ENCODE results near the gene ABHD14A. TPM values are rescaled to one million over a fixed set of nuclear protein-coding genes. Genes with fewer than 3 reads are reported as not detected.

The ABHD14A gene
- total RNA-seq, 1 experiment from 2014 or later = 9.9 TPM

- CTCF ChIA-PET = no interaction called here
- intact Hi-C loops (cut with micrococcal nuclease; ENCODE audit: unreplicated experiment) = no loop called here
- BruUV-seq (replicated peaks) = no TSS peak
Measured at GRCh38 chr3:52017586-52017985, 42.7 kb downstream of the ABHD14A start.

DNA sequence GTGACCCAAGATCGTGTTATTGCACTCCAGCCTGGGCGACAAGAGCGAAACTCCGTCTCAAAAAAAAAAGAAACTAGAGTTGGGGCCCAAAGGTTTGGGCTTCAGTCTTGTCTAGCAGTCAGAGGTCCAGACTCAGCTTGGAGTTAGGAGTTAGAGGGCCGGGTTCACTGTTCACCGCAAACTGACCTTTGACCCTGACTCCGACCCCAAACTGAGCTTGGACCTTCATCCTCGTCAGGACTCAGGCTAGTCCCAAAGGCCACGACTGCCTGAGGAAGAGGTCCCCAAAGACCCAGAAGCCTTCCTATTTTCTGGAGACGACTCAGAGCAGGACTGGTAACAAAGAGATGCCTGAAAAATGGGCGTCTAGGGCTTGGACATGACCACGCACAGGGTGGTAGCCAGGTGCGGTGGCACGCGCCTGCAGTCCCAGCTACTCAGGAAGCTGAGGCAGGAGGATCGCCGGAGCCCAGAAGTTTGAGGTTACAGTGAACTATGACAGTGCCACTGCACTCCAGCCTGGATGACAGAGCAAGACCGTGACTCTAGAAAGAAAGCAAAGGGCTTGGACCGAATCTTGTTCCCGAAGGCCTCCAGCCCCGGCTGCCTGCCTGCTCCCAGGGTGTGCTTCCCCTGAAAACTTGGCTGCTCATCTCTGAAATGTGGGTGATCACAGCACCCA, 43.6 kb downstream of the ABHD14A start:
- H3K79me2 ChIP-seq (ENCODE audit: low read depth) = no peaks in the 10 kb centered on the region
- H3K4me2 ChIP-seq = no peak overlapping the region
- CTCF ChIA-PET = no interaction called here
- TF ChIP-seq, protein P1, sequence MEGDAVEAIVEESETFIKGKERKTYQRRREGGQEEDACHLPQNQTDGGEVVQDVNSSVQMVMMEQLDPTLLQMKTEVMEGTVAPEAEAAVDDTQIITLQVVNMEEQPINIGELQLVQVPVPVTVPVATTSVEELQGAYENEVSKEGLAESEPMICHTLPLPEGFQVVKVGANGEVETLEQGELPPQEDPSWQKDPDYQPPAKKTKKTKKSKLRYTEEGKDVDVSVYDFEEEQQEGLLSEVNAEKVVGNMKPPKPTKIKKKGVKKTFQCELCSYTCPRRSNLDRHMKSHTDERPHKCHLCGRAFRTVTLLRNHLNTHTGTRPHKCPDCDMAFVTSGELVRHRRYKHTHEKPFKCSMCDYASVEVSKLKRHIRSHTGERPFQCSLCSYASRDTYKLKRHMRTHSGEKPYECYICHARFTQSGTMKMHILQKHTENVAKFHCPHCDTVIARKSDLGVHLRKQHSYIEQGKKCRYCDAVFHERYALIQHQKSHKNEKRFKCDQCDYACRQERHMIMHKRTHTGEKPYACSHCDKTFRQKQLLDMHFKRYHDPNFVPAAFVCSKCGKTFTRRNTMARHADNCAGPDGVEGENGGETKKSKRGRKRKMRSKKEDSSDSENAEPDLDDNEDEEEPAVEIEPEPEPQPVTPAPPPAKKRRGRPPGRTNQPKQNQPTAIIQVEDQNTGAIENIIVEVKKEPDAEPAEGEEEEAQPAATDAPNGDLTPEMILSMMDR (conservative IDR thresholded peaks at IDR 0.05) = no peak
- no peak for TF ChIP-seq EZH2 (IDR thresholded peaks at IDR 0.05; ENCODE audit: low read depth)
- no peaks in the 10 kb centered on the region for H3K9me3 ChIP-seq (ENCODE audit: insufficient read depth, low read depth)
- POLR2A ChIA-PET (ENCODE audit: unreplicated experiment) = no interaction called here
- H3K27ac ChIP-seq = no peak overlapping the region
- H3K4me1 ChIP-seq (replicated peaks; ENCODE audit: insufficient read depth) = no peaks in the 10 kb centered on the region
- intact Hi-C loops (cut with micrococcal nuclease; ENCODE audit: unreplicated experiment) = no loop called here
- no peaks in the 10 kb centered on the region for H3K27me3 ChIP-seq (ENCODE audit: insufficient read depth, low read depth)
- H2AFZ ChIP-seq = no peak overlapping the region
- no peaks in the 10 kb centered on the region for H3K36me3 ChIP-seq (ENCODE audit: low read depth)
- DNase-seq = no peak
- H3F3A ChIP-seq (ENCODE audit: insufficient read depth, low read depth) = no peaks in the 10 kb centered on the region
- no TSS peak for BruUV-seq (replicated peaks)
- no peaks in the 10 kb centered on the region for H4K20me1 ChIP-seq (ENCODE audit: insufficient read depth)
- H3K9me2 ChIP-seq (ENCODE audit: insufficient read depth) = no peaks in the 10 kb centered on the region
- H3K4me3 ChIP-seq = no peak overlapping the region

More at GRCh38 chr3:52017586-52017985, 42.7 kb downstream of the ABHD14A start:
- no peaks in the 10 kb centered on the region for H3K4me1 ChIP-seq (replicated peaks; ENCODE audit: insufficient read depth)
- H3K36me3 ChIP-seq (ENCODE audit: low read depth) = no peaks in the 10 kb centered on the region
- no peak overlapping the region for H3K27ac ChIP-seq
- H3K4me2 ChIP-seq = no peak overlapping the region
- H4K20me1 ChIP-seq (ENCODE audit: insufficient read depth) = no peaks in the 10 kb centered on the region
- H3F3A ChIP-seq (ENCODE audit: insufficient read depth, low read depth) = no peaks in the 10 kb centered on the region
- TF ChIP-seq, protein P1 (conservative IDR thresholded peaks at IDR 0.05) = no peak
- no peak for TF ChIP-seq EZH2 (IDR thresholded peaks at IDR 0.05; ENCODE audit: low read depth)
- POLR2A ChIA-PET (ENCODE audit: unreplicated experiment) = no interaction called here
- H3K4me3 ChIP-seq = no peak overlapping the region
- H3K27me3 ChIP-seq (ENCODE audit: insufficient read depth, low read depth) = no peaks in the 10 kb centered on the region
- no peaks in the 10 kb centered on the region for H3K9me3 ChIP-seq (ENCODE audit: insufficient read depth, low read depth)
- no peaks in the 10 kb centered on the region for H3K9me2 ChIP-seq (ENCODE audit: insufficient read depth)
- H2AFZ ChIP-seq = no peak overlapping the region
- no peak for DNase-seq
- no peaks in the 10 kb centered on the region for H3K79me2 ChIP-seq (ENCODE audit: low read depth)

DNA sequence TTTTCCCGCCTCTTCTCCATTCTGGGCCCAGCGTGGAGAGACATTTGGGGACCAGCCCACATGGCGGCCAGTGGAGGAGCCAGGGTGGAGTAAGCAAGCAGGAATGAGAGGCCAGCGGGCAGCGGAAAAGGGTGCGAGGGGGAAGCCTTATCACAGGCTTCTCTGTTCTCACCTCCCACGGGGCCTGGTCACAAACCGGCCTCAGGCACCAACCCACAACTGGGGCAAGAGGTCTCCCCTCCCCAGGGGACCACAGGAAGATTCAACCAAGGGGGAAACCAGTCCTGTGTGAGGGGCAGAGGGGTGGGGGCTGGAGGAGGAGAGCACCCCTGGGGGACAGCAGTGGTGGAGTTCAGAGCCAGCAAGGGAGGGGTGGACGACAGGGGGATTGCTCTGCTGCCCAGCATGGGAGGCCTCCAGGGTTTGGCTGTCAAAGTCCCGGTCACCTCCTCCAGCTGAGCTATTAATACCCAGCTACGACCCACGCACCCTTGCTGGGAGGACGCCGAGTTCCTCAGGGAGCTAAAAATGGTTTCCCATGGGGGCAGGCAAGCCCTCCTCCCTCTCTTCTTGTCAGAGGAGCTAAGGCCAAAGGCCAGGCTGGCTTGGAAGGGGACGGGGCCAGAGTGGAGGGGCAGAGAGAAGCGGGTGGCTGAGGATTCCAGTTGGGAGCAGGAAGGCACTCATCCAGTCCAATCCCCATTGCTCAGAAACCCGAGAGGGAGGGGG, 44.7 kb downstream of the ABHD14A start:
- Histone ChIP-seq H3K9me3 (ENCODE audit: insufficient read depth, low read depth) (no peaks in the 10 kb centered on the region), H3F3A (ENCODE audit: insufficient read depth, low read depth) (no peaks in the 10 kb centered on the region), H3K9me2 (ENCODE audit: insufficient read depth) (no peaks in the 10 kb centered on the region), H3K36me3 (ENCODE audit: low read depth) (no peaks in the 10 kb centered on the region), H3K4me1 (replicated peaks; ENCODE audit: insufficient read depth) (no peaks in the 10 kb centered on the region), H3K4me2 (no peak overlapping the region), H2AFZ (no peak overlapping the region), H3K27me3 (ENCODE audit: insufficient read depth, low read depth) (no peaks in the 10 kb centered on the region), H4K20me1 (ENCODE audit: insufficient read depth) (no peaks in the 10 kb centered on the region), H3K79me2 (ENCODE audit: low read depth) (no peaks in the 10 kb centered on the region), H3K27ac (no peak overlapping the region), H3K4me3 (no peak overlapping the region)
- DNase-seq = no peak
- POLR2A ChIA-PET (ENCODE audit: unreplicated experiment) = no interaction called here
- BruUV-seq (replicated peaks) = no TSS peak
- CTCF ChIA-PET = no interaction called here
- intact Hi-C loops (cut with micrococcal nuclease; ENCODE audit: unreplicated experiment) = no loop called here
- TF ChIP-seq, protein P1 (conservative IDR thresholded peaks at IDR 0.05) = no peak
- no peak for TF ChIP-seq EZH2 (IDR thresholded peaks at IDR 0.05; ENCODE audit: low read depth)

Measured in PC-9 (cell line).